Keratinocyte (primary cell): Measurements from ENCODE around the gene EFCAB9. TPM values are rescaled to one million over a fixed set of nuclear protein-coding genes. Genes with fewer than 3 reads are reported as not detected.

ENCODE experiments used
- DNase-seq: peaks from one replicate; pipeline ENCODE4 v3.0.0-alpha.2; 2011; ENCODE audit warnings: low read depth, missing footprints, low spot score
- FAIRE-seq: peaks from 2 replicates; lab custom pipeline; 2011; peaks lifted over from hg19 to GRCh38; lab: Jason Lieb, UNC
- H2AFZ ChIP-seq: 2 replicates; pipeline ENCODE4 v1.6.0; 2012; ENCODE audit warnings: low read length, control low read depth, inconsistent platforms; ENCODE audit not compliant: control insufficient read depth
- H3K27ac ChIP-seq: 2 replicates; pipeline ENCODE4 v1.5.1; 2011; ENCODE audit warnings: low read length; ENCODE audit not compliant: control insufficient read depth, insufficient read depth
- H3K27me3 ChIP-seq: 3 replicates; pipeline ENCODE4 v1.6.0; 2011; ENCODE audit warnings: low read length; ENCODE audit not compliant: control insufficient read depth, insufficient read depth; ENCODE audit errors: extremely low read depth
- H3K36me3 ChIP-seq, 2 experiments: 2 replicates in 1 of 2; 3 replicates in 1 of 2; pipeline ENCODE4 v1.5.1; 2011; ENCODE audit warnings: low read length in 2 of 2, mild to moderate bottlenecking in 1 of 2; ENCODE audit not compliant: control insufficient read depth in 2 of 2, insufficient read depth in 2 of 2; ENCODE audit errors: extremely low read depth in 1 of 2
- H3K4me1 ChIP-seq: 3 replicates; pipeline ENCODE4 v1.5.1; 2011; ENCODE audit warnings: low read length; ENCODE audit not compliant: control insufficient read depth, insufficient read depth; ENCODE audit errors: extremely low read depth
- H3K4me2 ChIP-seq: 3 replicates; pipeline ENCODE4 v1.6.0; 2011; ENCODE audit warnings: low read depth, low read length; ENCODE audit not compliant: control insufficient read depth, insufficient read depth; ENCODE audit errors: extremely low read depth
- H3K4me3 ChIP-seq, 3 experiments: fragments of 200-600 bp in 1 of 3; sonication (generic) in 1 of 3; 2 replicates in 2 of 3; 3 replicates in 1 of 3; pipeline ENCODE4 v1.5.1; 2011 to 2016; ENCODE audit warnings: low read length in 3 of 3, mild to moderate bottlenecking in 3 of 3, control low read depth in 2 of 3, inconsistent platforms in 1 of 3, low read depth in 1 of 3, mixed read lengths in 1 of 3, mixed run types in 1 of 3, moderate library complexity in 1 of 3; ENCODE audit not compliant: control insufficient read depth in 2 of 3, insufficient read depth in 2 of 3; ENCODE audit errors: extremely low read depth in 1 of 3
- H3K79me2 ChIP-seq: 2 replicates; pipeline ENCODE4 v1.6.0; 2012; ENCODE audit warnings: low read length; ENCODE audit not compliant: control insufficient read depth, insufficient read depth
- H3K9ac ChIP-seq: 3 replicates; pipeline ENCODE4 v1.6.0; 2011; ENCODE audit warnings: low read length; ENCODE audit not compliant: control insufficient read depth, insufficient read depth; ENCODE audit errors: extremely low read depth
- H3K9me1 ChIP-seq: 3 replicates; pipeline ENCODE4 v1.6.0; 2011; ENCODE audit warnings: low read length; ENCODE audit not compliant: control insufficient read depth, insufficient read depth; ENCODE audit errors: extremely low read depth
- H3K9me3 ChIP-seq: 2 replicates; pipeline ENCODE4 v1.5.1; 2012; ENCODE audit warnings: low read depth, low read length; ENCODE audit not compliant: control insufficient read depth
- H4K20me1 ChIP-seq: 3 replicates; pipeline ENCODE4 v1.6.0; 2011; ENCODE audit warnings: low read length; ENCODE audit not compliant: control insufficient read depth, insufficient read depth; ENCODE audit errors: extremely low read depth
- CTCF ChIP-seq, 3 experiments: IDR thresholded peaks in 1 of 3; conservative IDR thresholded peaks in 1 of 3; optimal IDR thresholded peaks in 1 of 3; 2 replicates in 2 of 3; 3 replicates in 1 of 3; pipeline versions ENCODE3 to v1.5.1; 2011; ENCODE audit warnings: low read length in 3 of 3, mild to moderate bottlenecking in 3 of 3, moderate library complexity in 2 of 3, control low read depth in 1 of 3, inconsistent platforms in 1 of 3; ENCODE audit not compliant: insufficient read depth in 2 of 3; ENCODE audit errors: extremely low read depth in 1 of 3
- EZH2 ChIP-seq: IDR thresholded peaks from one replicate; pipeline ENCODE4 v1.6.1; 2012; ENCODE audit warnings: inconsistent platforms, mild to moderate bottlenecking, low read length, moderate library complexity
- dilution Hi-C: fragments of 300-500 bp; cut with MboI; formaldehyde crosslinking; loops from one replicate; pipeline ENCODE4 v1.7.0; 2020; ENCODE audit warnings: low sequenced_read_pairs; ENCODE audit not compliant: extremely low pct_ligation_motif_present
- polyA plus RNA-seq, 5 experiments: library from polyadenylated mRNA; depleted of rRNA in 3 of 5; stranded (reverse) in 3 of 5; stranded (forward) in 1 of 5; unstranded in 1 of 5; fragments of >200 nt; gene quantifications; 1 replicate in 1 of 5; 2 replicates in 3 of 5; 3 replicates in 1 of 5; pipeline versions ENCODE4 v1.2.1 to v1.2.3, GENCODE V29; 2011 to 2012; ENCODE audit warnings: missing spikeins in 2 of 5, low read depth in 1 of 5, low replicate concordance in 1 of 5

The EFCAB9 gene
- polyA plus RNA-seq, 1 donor (not counting 4 experiments of a cell fraction or from before 2014, with no cell fraction given), result not detected

GRCh38 chr5:172144931-172145869, 48.8 kb upstream of the EFCAB9 start:
- FAIRE-seq (no peak), DNase-seq (no peak)
- TF ChIP-seq CTCF (optimal IDR thresholded peaks at IDR 0.05 in 1 of 3, IDR thresholded peaks at IDR 0.05 in 1 of 3, conservative IDR thresholded peaks at IDR 0.05 in 1 of 3; ENCODE audit: extremely low read depth in 1 of 3, insufficient read depth in 2 of 3, low read length in 3 of 3) (no peak), EZH2 (no peak)
- no peaks in the 10 kb centered on the region for H3K27me3 ChIP-seq
- H3K4me3 ChIP-seq, result no peak overlapping the region
- H3K9me1 ChIP-seq, result peaks cover 5% of the 10 kb centered on the region
- H2AFZ ChIP-seq, result no peak overlapping the region
- peaks cover 82% of the 10 kb centered on the region for H3K79me2 ChIP-seq
- peaks cover 16% of the 10 kb centered on the region for H3K4me1 ChIP-seq
- H3K4me2 ChIP-seq, result no peak overlapping the region
- H4K20me1 ChIP-seq, result peaks cover 22% of the 10 kb centered on the region
- no peaks in the 10 kb centered on the region for H3K9me3 ChIP-seq
- peaks cover 8 to 14% of the 10 kb centered on the region in 2 experiments for H3K36me3 ChIP-seq
- no peak overlapping the region for H3K9ac ChIP-seq
- H3K27ac ChIP-seq, result no peak overlapping the region
- dilution Hi-C loops, result no loop called here

GRCh38 chr5:172145870-172146747, 47.9 kb upstream of the EFCAB9 start:
- Histone ChIP-seq H3K9ac (no peak overlapping the region), H3K4me1 (peaks cover 16% of the 10 kb centered on the region), H3K27ac (no peak overlapping the region), H4K20me1 (peaks cover 22% of the 10 kb centered on the region), H3K79me2 (peaks cover 83% of the 10 kb centered on the region), H3K4me3 (no peak overlapping the region), H2AFZ (no peak overlapping the region), H3K27me3 (no peaks in the 10 kb centered on the region), H3K9me3 (no peaks in the 10 kb centered on the region), H3K4me2 (no peak overlapping the region), H3K9me1 (peaks cover 5% of the 10 kb centered on the region), H3K36me3 (peaks cover 6 to 16% of the 10 kb centered on the region in 2 experiments)
- no peak for DNase-seq
- no peak for TF ChIP-seq EZH2
- no peak for TF ChIP-seq CTCF (optimal IDR thresholded peaks at IDR 0.05 in 1 of 3, IDR thresholded peaks at IDR 0.05 in 1 of 3, conservative IDR thresholded peaks at IDR 0.05 in 1 of 3; ENCODE audit: extremely low read depth in 1 of 3, insufficient read depth in 2 of 3, low read length in 3 of 3)
- no peak for FAIRE-seq
- dilution Hi-C loops, result no loop called here
